Measurements from ENCODE around the gene XPNPEP2. TPM values are rescaled to one million over a fixed set of nuclear protein-coding genes. Genes with fewer than 3 reads are reported as not detected.

The XPNPEP2 gene
- total RNA-seq, 6 experiments from 2014 or later: 2.9 to 30.7 (median 16.5) TPM

GRCh38 chrX:129718676-129719075 is 20.1 kb upstream of the XPNPEP2 start:
- no peaks in the 10 kb centered on the region for H3K36me3 ChIP-seq
- no peaks in the 10 kb centered on the region for H3K27me3 ChIP-seq
- H3K27ac ChIP-seq: no peak overlapping the region
- H3K4me3 ChIP-seq: no peak overlapping the region
- ATAC-seq (no peak), DNase-seq (no peak)
- no peaks in the 10 kb centered on the region for H3K4me1 ChIP-seq
- H3K9me3 ChIP-seq: no peaks in the 10 kb centered on the region
- intact Hi-C loops (cut with DNase I): no loop called here
- no peak for TF ChIP-seq POLR2A (IDR thresholded peaks at IDR 0.05)
- TF ChIP-seq, protein P1, sequence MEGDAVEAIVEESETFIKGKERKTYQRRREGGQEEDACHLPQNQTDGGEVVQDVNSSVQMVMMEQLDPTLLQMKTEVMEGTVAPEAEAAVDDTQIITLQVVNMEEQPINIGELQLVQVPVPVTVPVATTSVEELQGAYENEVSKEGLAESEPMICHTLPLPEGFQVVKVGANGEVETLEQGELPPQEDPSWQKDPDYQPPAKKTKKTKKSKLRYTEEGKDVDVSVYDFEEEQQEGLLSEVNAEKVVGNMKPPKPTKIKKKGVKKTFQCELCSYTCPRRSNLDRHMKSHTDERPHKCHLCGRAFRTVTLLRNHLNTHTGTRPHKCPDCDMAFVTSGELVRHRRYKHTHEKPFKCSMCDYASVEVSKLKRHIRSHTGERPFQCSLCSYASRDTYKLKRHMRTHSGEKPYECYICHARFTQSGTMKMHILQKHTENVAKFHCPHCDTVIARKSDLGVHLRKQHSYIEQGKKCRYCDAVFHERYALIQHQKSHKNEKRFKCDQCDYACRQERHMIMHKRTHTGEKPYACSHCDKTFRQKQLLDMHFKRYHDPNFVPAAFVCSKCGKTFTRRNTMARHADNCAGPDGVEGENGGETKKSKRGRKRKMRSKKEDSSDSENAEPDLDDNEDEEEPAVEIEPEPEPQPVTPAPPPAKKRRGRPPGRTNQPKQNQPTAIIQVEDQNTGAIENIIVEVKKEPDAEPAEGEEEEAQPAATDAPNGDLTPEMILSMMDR (IDR thresholded peaks at IDR 0.05): no peak
- no CpG with 5 or more reads among the region's 5 CpGs for WGBS (ENCODE audit: insufficient coverage, low coverage, low lambda C conversion rate, missing lambda C conversion rate)

GRCh38 chrX:129719268-129719667 is 19.5 kb upstream of the XPNPEP2 start:
- intact Hi-C loops (cut with DNase I): no loop called here
- Histone ChIP-seq H3K36me3 (no peaks in the 10 kb centered on the region), H3K27ac (no peak overlapping the region)

DNA sequence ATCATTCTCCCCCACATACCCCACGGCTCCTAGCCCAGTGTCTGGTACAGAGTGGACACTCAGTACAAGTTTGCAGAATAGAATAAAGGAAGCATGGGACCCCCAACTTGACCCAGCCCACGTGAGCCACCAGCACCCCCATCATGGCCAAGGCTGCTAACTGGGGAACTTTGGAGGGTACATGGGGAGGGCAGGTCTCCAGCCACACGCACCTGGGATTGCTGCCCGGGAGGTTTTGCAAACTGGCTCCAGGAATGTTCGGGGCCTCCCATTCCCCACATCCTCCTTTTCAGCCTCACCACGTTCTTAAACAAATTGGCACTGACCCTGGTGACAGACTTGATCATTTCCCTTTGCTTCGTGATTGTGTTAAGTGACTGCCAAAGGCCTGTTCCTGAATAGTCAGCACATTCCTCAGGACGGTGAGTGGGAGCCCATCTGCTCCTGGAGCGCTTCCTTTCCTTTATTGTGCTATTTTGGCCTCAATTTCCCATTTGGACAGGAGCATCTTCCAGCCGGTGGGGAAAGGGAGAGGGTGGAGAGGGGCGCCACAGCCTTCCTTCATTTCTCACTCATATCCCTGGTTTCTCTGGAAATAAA is 18.7 kb upstream of the XPNPEP2 start:
- no peak overlapping the region for H3K27ac ChIP-seq
- DNase-seq (no peak), ATAC-seq (no peak)
- no peaks in the 10 kb centered on the region for H3K27me3 ChIP-seq
- no peak overlapping the region for H3K4me3 ChIP-seq
- H3K9me3 ChIP-seq: no peaks in the 10 kb centered on the region
- 46% methylated on average over 6 of the region's 11 CpGs for WGBS (ENCODE audit: insufficient coverage, low coverage, low lambda C conversion rate, missing lambda C conversion rate)
- H3K36me3 ChIP-seq: no peaks in the 10 kb centered on the region
- TF ChIP-seq, protein P1 (IDR thresholded peaks at IDR 0.05): no peak
- TF ChIP-seq POLR2A (IDR thresholded peaks at IDR 0.05): no peak
- no peaks in the 10 kb centered on the region for H3K4me1 ChIP-seq
- intact Hi-C loops (cut with DNase I): loop anchor here (5.0 to 10.0 kb wide), 2 partner anchors 83 to 85 kb away; no protein-coding TSS in a partner anchor

More at GRCh38 chrX:129719268-129719667, 19.5 kb upstream of the XPNPEP2 start:
- 73% methylated on average over 2 of the region's 2 CpGs for WGBS (ENCODE audit: insufficient coverage, low coverage, low lambda C conversion rate, missing lambda C conversion rate)
- H3K27me3 ChIP-seq: no peaks in the 10 kb centered on the region
- no peak for ATAC-seq
- no peak for TF ChIP-seq POLR2A (IDR thresholded peaks at IDR 0.05)
- TF ChIP-seq, protein P1 (IDR thresholded peaks at IDR 0.05): no peak
- H3K4me1 ChIP-seq: no peaks in the 10 kb centered on the region
- DNase-seq: no peak
- H3K9me3 ChIP-seq: no peaks in the 10 kb centered on the region
- H3K4me3 ChIP-seq: no peak overlapping the region

DNA sequence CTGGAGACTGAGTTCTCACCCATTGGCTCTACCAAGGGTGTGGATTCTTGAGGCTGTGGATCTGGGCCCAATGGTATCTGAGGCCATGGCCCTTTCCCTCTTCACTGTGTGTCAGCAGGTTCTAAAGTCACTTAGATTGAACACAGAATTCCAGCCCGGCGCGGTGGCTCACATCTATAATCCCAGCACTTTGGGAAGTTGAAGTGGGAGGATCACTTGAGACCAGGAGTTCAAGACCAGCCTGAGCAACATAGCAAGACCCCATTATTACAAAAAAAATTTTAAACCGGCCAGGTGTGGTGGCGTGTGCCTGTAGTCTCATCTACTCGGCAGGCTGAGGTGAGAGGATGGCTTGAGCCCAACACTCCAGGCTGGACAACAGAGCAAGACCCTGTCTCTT is 18.0 kb upstream of the XPNPEP2 start:
- Histone ChIP-seq H3K27ac (no peak overlapping the region), H3K9me3 (no peaks in the 10 kb centered on the region), H3K36me3 (no peaks in the 10 kb centered on the region), H3K4me3 (no peak overlapping the region), H3K4me1 (no peaks in the 10 kb centered on the region), H3K27me3 (no peaks in the 10 kb centered on the region)
- ATAC-seq (no peak), DNase-seq (no peak)
- intact Hi-C loops (cut with DNase I): loop anchor here (5.0 to 10.0 kb wide), 2 partner anchors 83 to 86 kb away; no protein-coding TSS in a partner anchor
- WGBS (ENCODE audit: insufficient coverage, low coverage, low lambda C conversion rate, missing lambda C conversion rate): 77% methylated on average over 3 of the region's 6 CpGs
- TF ChIP-seq, protein P1 (IDR thresholded peaks at IDR 0.05): no peak
- TF ChIP-seq POLR2A (IDR thresholded peaks at IDR 0.05): no peak
